Stimulated activated CD8-positive, alpha-beta memory T cell treated with anti-CD3 and anti-CD28 coated beads, Interleukin-4, amount 100 ng/mL, for 48 hours (primary cell): ENCODE measurements around the gene TSNAXIP1.
A peak's percentile ranks its signal among the peaks of the same experiment; 100 is the strongest.
"Not testable (repeated sequence)": the region's sequence is repeated elsewhere in the genome, so short reads cannot be mapped to it uniquely, and the experiment has no call there.

Experiments
- DNase-seq: peaks from one replicate; pipeline ENCODE4 v3.0.0-alpha.2; 2020

TSNAXIP1 gene

DNA sequence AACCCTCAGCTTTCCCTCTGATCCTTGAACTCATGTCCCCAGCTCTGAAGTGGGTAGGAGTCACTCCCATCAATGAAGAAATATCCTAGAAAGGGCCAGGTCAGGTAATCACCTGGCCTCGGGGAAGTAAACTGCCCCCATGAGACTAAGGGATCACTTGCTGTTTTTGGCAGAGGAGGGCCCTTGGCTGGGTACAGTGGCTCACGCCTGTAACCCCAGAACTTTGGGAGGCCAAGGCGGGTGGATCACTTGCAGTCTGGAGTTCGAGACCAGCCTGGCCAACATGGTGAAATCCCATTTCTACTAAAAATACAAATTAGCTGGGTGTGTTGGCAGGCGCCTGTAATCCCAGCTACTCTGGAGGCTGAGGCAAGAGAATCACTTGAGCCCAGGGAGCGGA, 57.4 kb downstream of the TSNAXIP1 start:
- DNase-seq = not testable (repeated sequence)

DNA sequence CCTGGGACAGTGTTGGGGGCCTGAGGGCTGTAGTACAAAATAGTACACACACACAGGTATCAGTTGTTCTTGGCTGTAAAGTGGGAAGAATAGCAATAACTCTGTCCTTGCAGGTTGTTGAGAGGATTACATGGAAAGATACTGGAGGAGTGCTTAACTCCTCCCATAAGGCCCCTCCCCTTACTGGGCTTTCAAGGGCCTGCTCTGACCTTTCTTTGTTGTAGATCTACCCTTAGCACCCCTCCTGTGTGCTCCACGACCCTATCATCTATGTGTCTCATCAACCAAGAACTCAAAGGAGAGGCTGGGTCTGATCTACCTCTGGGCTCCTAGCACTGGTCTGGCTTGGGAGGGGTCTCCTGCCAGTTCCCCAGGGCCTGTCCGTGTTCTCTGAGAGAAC, 57.9 kb downstream of the TSNAXIP1 start:
- no peak for DNase-seq

DNA sequence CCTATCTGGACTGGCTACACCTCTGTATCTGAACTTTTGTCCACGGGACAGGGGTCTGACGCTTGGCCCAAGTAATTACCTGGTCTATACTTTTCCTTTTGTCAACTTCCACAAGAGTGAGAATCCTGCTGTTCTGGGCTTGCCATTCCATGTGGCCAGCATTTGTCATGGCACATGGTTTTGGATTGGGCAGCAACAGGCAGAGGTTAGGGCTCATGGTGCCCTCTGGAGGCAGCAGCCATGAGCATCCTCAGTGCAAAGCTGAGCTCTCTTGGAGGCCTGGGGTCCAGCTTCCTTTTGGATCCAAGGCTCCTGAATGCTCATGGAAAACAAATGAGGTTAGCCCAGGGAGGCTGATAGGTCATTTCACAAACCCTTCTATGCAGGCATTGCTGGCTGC, 58.6 kb downstream of the TSNAXIP1 start:
- no peak for DNase-seq

DNA sequence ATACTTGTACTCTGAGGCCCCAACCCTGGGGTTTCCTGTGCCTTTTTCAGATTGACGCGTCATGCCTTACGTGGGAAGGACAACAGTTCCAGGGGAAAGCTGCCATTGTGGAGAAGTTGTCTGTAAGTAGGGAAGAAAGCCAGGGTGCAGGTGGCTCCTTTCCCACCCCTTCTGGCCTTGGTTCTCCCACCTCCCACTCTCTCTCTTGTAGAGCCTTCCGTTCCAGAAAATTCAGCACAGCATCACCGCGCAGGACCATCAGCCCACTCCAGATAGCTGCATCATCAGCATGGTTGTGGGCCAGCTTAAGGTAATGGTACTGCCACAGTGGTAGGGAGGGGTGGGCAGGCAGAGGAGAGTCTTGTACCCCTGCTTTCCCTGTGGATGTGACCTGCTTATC, 61.6 kb downstream of the TSNAXIP1 start:
- DNase-seq = no peak

DNA sequence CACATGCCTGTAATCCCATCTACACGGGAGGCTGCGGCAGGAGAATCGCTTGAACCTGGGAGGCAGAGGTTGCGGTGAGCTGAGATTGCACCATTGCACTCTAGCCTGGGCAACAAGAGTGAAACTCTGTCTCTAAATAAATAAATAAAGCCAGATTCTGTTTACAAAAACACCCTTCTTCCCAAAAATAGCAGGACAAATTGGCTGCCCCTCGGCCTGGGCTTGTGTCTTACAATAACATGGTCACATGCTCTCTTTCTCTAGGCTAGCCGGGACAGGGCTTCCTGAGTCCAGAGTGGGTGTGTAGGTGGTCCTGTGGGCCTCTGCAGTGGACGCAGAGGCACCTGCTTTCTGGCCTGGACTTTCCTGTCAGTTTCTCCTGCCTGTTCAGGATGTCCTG, 63.0 kb downstream of the TSNAXIP1 start:
- no peak for DNase-seq

DNA sequence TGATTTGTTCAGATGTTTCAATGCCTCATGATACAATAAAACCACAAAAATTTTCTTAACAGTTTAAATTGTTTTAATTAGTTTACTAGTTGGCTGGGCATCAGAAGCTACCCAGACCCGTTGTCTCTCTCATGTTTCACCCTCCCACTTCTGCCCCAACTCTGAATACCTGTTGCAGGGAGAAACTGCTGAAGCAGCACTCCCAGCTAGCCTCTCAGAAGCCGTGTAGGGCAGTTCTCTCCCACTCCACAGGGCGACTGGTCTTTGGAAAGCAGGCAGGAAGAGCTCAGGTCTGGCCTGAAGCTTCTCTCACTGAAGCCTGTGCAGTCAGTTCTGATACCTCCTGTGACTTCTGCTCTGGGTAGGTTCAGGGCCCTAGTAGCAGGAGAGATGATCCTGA, 64.6 kb downstream of the TSNAXIP1 start:
- DNase-seq = no peak

DNA sequence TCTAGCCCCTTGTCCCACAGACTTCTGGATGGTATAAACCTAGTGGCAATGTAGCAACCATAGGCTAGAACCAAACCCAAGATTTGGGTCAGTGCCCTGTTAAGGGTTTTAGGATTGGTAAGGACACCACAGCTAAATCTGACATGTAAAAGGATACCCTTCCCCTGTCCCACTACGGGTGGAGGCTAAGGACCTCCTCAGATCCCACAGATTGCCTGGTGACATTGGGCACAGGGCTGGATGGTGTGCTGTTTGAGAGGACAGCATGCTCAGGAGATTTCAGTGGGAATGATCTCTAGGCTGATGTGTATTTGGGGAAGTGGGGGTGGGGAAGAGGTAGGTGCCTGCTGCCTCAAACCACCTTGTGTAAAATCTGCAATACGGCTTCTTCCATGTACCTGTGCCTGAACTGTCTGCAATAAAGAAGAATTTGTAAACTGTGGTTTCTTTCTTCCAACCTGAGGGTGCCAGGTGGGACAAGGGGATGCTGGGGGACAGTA, 65.5 kb downstream of the TSNAXIP1 start:
- DNase-seq = no peak

DNA sequence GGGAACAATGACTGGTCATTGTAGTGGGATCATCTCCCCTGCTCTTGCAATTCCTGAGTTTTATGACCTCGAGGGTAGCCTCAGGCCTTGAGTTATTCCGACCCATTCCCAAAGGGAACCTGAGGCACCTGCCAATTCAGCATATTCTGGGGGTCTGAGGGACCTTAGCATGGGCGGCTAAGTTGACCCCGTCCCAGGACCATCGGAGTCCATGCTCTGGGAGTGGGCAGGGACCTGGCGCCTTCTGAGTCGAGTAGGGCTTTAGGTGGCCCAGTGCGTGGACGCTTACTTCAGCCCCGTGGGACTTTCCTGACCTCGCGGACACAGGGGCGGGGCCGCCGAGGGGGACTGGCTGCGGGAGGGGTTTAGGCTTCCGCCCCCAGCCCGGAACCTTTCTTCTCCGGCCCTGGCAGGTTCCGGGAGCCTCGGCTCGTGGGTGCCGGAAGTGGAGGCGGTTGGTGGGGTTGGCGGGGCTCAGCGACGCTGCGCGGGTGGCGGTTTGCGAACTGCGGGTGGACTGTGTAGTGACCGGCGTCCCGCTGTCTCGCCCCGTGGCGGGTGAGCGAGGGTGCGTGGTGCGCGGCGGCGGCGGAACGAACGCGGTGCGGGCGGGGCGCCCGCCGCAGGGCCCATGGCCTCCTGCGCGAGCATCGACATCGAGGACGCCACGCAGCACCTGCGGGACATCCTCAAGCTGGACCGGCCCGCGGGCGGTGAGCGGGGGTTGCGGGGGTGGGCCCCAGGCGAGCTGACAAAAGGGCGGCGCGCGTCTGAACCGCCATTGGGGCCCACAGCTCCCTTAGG, 66.1 kb downstream of the TSNAXIP1 start, which contains the start of gene EDC4:
TSS of gene EDC4 (plus strand) at position 422 of the 804 bp plus-strand sequence. CDS start at position 632, 210 bp downstream.
- peak; percentile 96 for DNase-seq

DNA sequence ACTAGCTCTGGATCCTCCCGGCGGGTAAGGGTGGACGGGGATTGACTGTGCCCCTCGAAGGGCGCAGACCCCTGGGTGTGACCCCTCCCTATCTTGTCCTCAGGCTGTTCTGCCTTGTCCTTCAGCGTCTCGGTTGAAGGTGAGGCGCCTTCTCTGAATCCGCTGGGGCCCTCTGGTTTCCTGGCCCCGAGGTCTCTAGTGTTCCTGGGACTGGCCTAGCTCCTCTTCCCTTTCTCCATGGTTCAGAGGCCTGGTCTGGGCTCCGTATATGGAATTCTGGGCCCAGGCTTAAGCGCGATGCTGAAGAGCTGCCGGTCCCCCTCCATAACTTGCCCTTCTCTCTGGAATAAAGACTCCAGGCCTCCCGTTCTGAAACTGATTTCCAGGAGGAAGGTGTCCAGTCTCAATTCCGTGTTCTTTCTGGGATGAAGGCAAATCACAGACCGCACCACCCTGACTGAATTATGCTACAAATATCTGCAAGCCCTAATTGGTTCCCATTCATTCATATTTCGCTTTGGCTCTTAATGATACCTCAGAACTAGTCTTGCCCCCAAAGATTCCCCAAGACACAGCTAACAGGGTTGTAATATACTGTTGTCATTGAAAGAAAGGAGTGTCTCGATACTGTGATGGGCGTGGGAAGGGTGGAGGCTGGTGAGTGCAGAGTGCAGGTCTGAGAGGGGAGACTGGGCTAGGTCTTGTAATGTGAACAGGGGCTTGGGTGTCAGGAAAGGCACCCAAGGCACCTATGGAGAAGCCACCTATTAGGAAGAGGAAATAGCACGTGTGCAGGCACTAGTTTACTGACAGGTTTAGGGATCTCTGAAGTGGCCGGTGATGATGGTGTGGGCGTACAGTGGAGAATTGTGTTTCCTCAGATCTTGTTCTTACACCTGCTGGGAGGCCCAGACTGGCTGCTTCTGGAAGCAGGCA, 67.0 kb downstream of the TSNAXIP1 start:
- no peak for DNase-seq

DNA sequence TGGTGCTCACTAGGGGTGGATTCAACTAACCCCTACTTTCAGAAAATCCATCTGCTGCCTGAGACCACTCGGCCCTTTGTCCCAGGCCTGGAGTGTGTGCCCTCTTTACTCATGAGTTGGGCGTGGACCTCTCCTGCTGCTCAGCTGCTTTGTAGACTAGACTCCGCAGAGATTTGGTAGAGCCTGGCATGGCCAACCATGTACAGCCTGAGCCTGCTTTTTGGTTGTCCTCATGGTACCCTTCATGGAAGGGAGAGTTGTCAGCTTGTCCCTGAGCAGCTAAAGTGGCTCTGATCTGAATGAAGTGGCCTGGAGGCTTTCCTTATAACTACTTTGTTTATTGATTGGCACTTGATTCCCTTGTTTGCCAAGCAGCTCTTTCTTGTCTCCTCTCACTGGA, 67.7 kb downstream of the TSNAXIP1 start:
- DNase-seq = no peak

DNA sequence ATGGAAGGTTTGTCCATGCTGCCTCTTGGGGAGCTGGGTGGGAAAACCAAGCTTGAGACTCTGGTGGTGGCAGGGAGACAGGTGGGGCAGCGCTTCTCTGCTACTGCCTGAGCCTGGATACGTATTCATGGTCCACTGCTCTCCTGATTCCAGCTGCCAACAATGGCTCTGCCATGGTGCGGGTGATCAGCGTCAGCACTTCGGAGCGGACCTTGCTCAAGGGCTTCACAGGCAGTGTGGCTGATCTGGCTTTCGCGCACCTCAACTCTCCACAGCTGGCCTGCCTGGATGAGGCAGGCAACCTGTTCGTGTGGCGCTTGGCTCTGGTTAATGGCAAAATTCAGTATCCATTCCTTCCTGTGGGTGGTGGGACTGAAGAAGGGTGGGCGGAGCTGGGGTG, 70.4 kb downstream of the TSNAXIP1 start:
- no peak for DNase-seq
